Measurements from ENCODE around the gene IGF2. TPM values are rescaled to one million over a fixed set of nuclear protein-coding genes. Genes with fewer than 3 reads are reported as not detected.

The IGF2 gene
- total RNA-seq, 4 donors from 2014 or later, result 9.9 to 26.6 (median 18.1) TPM

- no peaks in the 10 kb centered on the region for H3K36me3 ChIP-seq
- H3K4me3 ChIP-seq (replicated peaks in 1 of 3), result no peak overlapping the region
- intact Hi-C loops (cut with DNase I), result no loop called here
- peaks cover 7 to 17% of the 10 kb centered on the region in 2 donors for H3K4me1 ChIP-seq
- H3K27ac ChIP-seq, result no peak overlapping the region
- no peak for TF ChIP-seq POLR2A (IDR thresholded peaks at IDR 0.05)
- TF ChIP-seq CTCF (IDR thresholded peaks at IDR 0.05), result no peak
- no peaks in the 10 kb centered on the region for H3K27me3 ChIP-seq
- 79 to 80% methylated on average over 19 of the region's 19 CpGs for WGBS, 2 donors
- DNase-seq, result no peak
- H3K9me3 ChIP-seq, result no peaks in the 10 kb centered on the region
These were observed 50.2 kb downstream of the IGF2 start for GRCh38 chr11:2088746-2089535.

GRCh38 chr11:2088284-2088683 is 50.9 kb downstream of the IGF2 start:
- no peak for DNase-seq

GRCh38 chr11:2086239-2087040 is 52.7 kb downstream of the IGF2 start:
- Histone ChIP-seq H3K9me3 (no peaks in the 10 kb centered on the region), H3K4me1 (no peaks in the 10 kb centered on the region), H3K27ac (no peak overlapping the region), H3K27me3 (no peaks in the 10 kb centered on the region), H3K36me3 (no peaks in the 10 kb centered on the region), H3K4me3 (replicated peaks in 1 of 3) (no peak overlapping the region)
- intact Hi-C loops (cut with DNase I), result no loop called here
- TF ChIP-seq POLR2A (IDR thresholded peaks at IDR 0.05), result no peak
- no peak for TF ChIP-seq CTCF (IDR thresholded peaks at IDR 0.05)
- whole genome bisulfite sequencing, 2 donors, result 82 to 85% methylated on average over 23 of the region's 26 CpGs
- no peak for DNase-seq

More at GRCh38 chr11:2088284-2088683, 50.9 kb downstream of the IGF2 start:
- Histone ChIP-seq H3K27me3 (no peaks in the 10 kb centered on the region), H3K4me3 (replicated peaks in 1 of 3) (no peak overlapping the region), H3K4me1 (peaks cover 7 to 10% of the 10 kb centered on the region in 2 donors), H3K27ac (no peak overlapping the region), H3K36me3 (no peaks in the 10 kb centered on the region), H3K9me3 (no peaks in the 10 kb centered on the region)
- TF ChIP-seq POLR2A (IDR thresholded peaks at IDR 0.05) (no peak), CTCF (IDR thresholded peaks at IDR 0.05) (no peak)
- 78 to 85% methylated on average over 14 of the region's 14 CpGs for WGBS, 2 donors
- intact Hi-C loops (cut with DNase I), result no loop called here

GRCh38 chr11:2085251-2086066 is 53.7 kb downstream of the IGF2 start:
- no peaks in the 10 kb centered on the region for H3K36me3 ChIP-seq
- no peaks in the 10 kb centered on the region for H3K4me1 ChIP-seq
- DNase-seq, result no peak
- TF ChIP-seq POLR2A (IDR thresholded peaks at IDR 0.05) (no peak), CTCF (IDR thresholded peaks at IDR 0.05) (no peak)
- WGBS, 2 donors, result 90 to 91% methylated on average over 22 to 24 of the region's 24 CpGs
- intact Hi-C loops (cut with DNase I), result no loop called here
- H3K4me3 ChIP-seq (replicated peaks in 1 of 3), result no peak overlapping the region
- H3K27me3 ChIP-seq, result no peaks in the 10 kb centered on the region
- no peaks in the 10 kb centered on the region for H3K9me3 ChIP-seq
- H3K27ac ChIP-seq, result no peak overlapping the region

Measured in thyroid gland (tissue), 4 donors.